Activated T-cell treated with anti-CD3 and anti-CD28 coated beads for 1 hour (primary cell): ENCODE results near the gene CSPG4.

Experiments used
- DNase-seq: peaks from one replicate; pipeline ENCODE4 v3.0.0-alpha.2; 2020; ENCODE audit warnings: low read depth

The CSPG4 gene

GRCh38 chr15:75669191-75669878 lies 43.3 kb downstream of the CSPG4 start:
- DNase-seq, result no peak

GRCh38 chr15:75666823-75667501 lies 45.7 kb downstream of the CSPG4 start:
- no peak for DNase-seq

GRCh38 chr15:75663931-75664421 lies 48.7 kb downstream of the CSPG4 start:
- no peak for DNase-seq

DNA sequence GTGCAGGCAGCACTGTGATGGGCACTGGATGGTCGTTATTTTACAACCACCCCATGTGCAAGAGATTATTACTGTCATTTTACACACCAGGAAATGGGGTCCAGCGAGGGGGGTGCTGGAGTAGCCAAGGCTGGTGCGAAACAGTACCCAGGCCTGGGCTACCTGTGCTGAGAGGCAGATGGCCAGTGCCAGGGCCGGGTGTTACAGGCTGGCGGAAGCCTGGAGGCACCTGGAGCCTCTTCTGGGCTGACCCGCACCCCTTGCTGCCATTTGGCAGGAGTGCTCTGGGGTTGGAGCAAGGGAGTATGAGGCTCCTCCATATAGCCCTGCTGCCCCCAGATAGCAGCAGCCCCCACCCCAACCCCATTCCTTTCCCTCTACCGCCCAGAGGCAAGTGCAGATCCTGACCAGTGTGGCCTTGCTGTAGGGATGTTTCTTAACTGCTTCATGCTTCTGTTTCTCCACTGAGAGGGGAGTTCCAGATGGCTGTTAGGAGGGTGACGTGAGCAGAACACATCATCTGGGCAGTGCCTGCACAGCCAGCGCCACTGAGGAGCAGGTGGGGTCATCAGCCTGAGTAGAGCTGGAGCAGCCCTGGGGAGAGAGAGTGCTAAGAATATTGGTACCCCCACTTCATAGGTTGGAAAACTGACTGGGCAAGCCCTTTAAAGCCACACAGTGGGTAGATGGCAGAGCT lies 49.7 kb downstream of the CSPG4 start:
- no peak for DNase-seq

GRCh38 chr15:75661756-75662140 lies 50.9 kb downstream of the CSPG4 start:
- no peak for DNase-seq

DNA sequence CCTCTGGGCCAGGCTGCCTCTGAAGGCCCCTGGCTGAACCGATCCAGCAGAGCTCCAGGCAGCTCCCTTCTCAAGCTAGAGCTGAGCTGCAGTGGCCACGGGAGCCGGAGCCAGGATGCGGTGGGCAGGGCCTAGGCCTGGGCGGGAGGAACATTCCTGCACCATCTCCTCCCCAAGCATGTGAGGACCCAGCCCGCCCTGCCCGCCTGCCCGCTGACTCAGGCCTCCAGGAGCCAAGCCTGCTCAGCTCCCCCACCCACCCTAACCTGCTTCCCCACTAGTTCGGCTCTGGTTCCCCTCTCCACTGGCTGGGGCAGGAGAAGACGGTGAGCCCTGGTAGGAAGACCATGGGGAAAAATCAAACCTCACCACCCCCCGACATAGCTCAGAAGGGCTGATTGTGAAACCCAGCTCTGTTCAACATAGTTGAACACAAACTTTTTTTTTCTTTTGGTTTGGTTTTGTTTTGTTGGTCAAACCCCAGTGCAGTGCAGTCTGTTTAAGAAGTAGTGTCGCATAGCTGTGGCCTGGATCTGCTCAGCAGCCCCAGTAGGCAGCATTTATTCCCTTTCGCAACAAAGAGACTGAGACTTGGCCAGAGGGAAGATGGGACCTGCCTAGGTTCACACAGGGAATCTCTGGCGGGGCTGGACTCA lies 51.4 kb downstream of the CSPG4 start:
- no peak for DNase-seq

- no peak for DNase-seq
Observed at GRCh38 chr15:75659928-75660645, 52.6 kb downstream of the CSPG4 start.

GRCh38 chr15:75659141-75659771 lies 53.4 kb downstream of the CSPG4 start:
- DNase-seq, result no peak

DNA sequence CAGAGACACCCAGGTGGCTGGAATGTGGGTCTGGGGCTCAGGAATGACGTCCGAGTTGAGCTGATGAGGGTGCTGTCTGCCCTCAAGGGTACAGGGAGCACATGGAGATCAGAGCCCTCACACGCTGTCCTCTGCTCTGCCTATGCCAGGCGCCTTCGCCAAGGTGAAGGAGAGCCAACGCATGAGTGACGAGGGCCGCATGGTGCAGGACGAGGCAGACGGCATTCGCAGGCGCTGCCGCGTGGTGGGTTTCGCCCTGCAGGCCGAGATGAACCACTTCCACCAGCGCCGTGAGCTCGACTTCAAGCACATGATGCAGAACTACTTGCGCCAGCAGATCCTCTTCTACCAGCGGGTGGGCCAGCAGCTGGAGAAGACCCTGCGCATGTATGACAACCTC lies 55.8 kb downstream of the CSPG4 start:
- no peak for DNase-seq

DNA sequence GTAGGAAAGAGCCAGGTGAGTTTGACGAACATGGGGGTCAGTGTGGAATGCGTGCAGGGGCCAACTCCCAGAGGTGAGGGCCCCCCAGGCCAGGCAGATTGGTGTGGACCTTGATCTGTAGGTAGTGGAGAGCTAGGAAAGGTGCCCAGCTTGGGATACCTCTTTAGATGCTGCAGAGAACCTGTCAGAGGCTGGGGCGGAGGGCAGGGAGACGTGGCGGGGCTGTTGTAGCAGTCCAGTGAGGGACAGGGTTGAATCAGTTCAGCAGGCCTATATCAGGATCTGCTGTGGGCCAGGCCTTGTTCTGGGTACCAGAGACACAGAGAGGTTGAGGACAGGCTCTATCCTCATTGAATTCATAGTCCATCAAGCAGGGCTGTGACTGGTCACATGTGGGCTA lies 56.3 kb downstream of the CSPG4 start:
- DNase-seq, result no peak

DNA sequence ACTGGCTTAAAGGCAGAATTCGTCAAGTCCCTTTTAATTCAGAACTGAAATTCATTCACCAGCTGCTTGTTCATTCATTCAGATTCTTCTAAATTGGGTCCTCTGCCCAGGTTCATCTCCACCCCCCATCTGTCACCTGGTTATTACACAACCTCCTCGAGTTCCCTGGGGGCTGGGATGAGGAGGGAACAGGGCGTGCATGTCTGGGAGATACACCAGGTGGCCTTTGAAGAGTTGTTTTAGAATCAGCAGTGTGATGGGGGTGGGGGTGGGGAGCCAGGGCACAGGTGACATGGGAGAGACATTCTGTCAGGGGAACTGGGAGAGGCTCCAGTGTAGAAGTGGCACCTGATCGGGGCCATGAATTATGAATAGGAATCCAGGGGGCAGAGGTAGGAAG lies 56.7 kb downstream of the CSPG4 start:
- DNase-seq, result no peak

DNA sequence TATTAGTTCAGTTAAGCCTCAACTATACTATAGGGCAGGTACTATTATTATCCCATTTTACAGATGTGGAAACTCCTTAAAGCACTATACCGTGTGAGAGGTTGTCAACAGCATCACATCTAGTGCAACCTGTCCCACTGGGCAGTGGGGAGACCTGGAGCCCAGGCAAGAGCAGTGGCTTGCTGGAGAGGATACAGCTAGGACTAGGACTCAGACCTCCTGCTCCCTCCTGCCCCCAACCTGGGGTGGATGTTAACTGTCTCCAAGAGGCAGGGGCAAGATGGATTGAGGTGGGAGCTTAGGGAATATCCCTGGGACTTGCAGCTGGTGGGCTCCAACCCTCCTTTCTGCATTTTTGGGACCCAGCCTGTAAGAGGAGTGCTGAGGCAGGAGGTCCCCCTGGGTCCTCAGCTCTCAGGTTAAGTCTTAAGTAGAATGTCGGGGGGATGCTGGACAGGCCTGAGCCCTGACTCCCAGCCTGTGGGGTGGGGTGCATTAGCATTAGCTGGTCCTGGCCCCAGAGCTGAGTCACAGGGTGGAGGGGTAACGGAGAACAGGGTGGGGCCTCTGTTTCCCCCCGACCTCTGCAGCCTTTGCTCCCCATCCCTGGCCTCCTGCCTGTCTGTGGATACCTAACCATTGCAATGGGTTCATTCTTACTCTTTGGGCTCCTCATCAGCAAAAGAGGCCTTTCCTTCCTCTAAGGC lies 58.3 kb downstream of the CSPG4 start:
- DNase-seq, result no peak

DNA sequence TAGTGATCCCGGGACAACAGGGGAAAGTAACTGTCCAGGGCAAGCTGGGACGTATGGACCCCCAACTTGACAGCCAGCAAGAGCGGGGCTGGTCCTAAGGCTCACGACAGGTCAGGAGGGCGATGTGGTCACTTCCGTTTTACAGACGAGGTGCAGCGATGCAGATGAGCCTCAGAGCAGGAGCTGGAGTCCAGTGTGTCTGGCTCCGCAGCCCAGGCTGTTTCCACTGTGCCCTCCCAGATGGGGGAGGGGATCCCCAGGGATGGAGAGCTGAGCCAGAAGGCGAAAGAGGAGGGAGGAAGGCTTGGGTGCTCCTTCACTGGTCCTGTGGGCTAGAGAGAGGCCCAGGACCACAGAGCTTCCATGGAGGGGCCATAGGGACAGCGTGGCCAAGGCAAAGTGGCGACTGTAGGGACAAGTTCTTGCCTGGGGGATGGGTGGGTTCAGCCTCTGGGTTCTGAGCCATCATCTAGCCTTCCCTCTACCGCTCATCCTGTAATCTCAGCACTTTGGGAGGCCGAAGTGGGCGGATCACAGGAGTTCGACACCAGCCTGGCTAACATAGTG lies 59.2 kb downstream of the CSPG4 start:
- DNase-seq, result no peak

DNA sequence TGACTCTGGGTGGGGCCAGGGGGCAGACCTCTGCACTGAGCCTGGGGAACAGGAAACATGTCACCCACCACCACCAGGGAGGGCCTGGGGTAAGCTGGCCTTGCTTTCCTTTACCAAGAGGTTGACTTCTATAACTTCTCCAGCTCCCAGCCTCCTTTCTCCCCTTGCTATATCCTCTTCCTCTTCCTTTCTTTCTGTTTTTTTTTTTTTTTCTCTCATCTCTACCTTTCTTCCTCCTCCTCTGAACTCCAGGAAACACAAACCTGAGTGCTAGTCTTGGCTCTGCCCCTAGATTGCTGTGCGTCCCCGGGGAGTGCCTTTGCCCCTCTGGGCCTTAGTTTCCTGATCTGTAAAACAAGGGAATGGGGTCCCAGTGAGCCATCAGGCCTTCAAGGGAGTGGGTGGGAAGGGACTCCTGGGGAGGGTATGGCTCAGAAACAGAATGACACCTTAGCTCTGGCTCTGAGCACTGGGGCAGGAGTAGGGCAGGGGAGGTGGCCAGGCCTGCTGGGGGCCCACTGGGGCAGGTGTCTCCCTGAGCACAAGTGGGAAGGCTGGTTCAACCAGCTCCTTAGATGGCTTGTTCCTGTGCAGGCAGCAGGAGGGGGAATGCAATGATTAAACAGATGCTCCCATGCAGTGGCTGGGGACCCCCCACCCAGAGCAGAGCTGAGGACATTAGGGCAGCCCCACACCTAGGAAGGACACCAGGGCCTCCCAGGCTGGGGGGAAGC lies 60.7 kb downstream of the CSPG4 start:
- no peak for DNase-seq

GRCh38 chr15:75650908-75651809 lies 61.5 kb downstream of the CSPG4 start:
- DNase-seq, result no peak

GRCh38 chr15:75649848-75650247 lies 62.8 kb downstream of the CSPG4 start:
- DNase-seq, result no peak

DNA sequence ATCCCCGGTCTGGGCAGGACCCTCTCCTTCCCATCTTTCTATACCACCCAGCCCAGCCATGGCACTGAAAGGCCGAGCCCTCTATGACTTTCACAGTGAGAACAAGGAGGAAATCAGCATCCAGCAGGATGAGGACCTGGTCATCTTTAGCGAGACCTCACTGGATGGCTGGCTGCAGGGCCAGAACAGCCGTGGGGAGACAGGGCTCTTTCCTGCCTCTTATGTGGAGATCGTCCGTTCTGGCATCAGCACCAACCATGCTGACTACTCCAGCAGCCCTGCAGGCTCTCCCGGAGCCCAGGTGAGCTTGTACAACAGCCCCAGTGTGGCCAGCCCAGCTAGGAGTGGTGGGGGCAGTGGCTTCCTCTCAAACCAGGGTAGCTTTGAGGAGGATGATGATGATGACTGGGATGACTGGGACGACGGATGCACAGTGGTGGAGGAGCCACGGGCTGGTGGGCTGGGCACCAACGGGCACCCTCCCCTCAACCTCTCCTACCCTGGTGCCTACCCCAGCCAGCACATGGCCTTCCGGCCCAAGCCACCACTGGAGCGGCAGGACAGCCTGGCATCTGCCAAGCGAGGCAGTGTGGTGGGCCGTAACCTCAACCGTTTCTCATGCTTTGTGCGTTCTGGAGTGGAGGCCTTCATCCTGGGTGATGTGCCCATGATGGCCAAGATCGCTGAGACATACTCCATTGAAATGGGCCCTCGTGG lies 63.4 kb downstream of the CSPG4 start:
- DNase-seq, result no peak
